Gastroesophageal sphincter (tissue), 3 donors: Measurements from ENCODE around the gene EPG5.

ENCODE experiments used
- CTCF ChIP-seq, 4 experiments: fragments of 200-600 bp in 2 of 4; fragments of 450-650 bp in 2 of 4; sonication (generic) in 1 of 4; IDR thresholded peaks; one replicate each; pipeline ENCODE4 v1.5.1; 2017 to 2019; ENCODE audit warnings: antibody characterized with exemption in 4 of 4, mild to moderate bottlenecking in 2 of 4, moderate library complexity in 2 of 4
- EP300 ChIP-seq: sonication (generic); formaldehyde crosslinking; IDR thresholded peaks from one replicate; pipeline ENCODE4 v1.6.1; 2017; ENCODE audit warnings: antibody characterized with exemption, mild to moderate bottlenecking

GRCh38 chr18:45945669-45946068 is 21.5 kb downstream of the EPG5 start:
- TF ChIP-seq EP300 (no peak), CTCF (IDR thresholded peaks at IDR 0.05) (no peak)
